ENCODE results near the gene GOSR1. TPM values are rescaled to one million over a fixed set of nuclear protein-coding genes. Genes with fewer than 3 reads are reported as not detected.
"Not testable (repeated sequence)": the region's sequence is repeated elsewhere in the genome, so short reads cannot be mapped to it uniquely, and the experiment has no call there.

Gene GOSR1
- total and polyA plus RNA-seq, 2 donors (not counting 3 experiments of a cell fraction or from before 2014, with no cell fraction given), result 13.8 to 41.0 TPM

GRCh38 chr17:30537667-30538066, 60.5 kb downstream of the GOSR1 start:
- POLR2A ChIA-PET; H3K9me1 ChIP-seq (replicated peaks; ENCODE audit: control insufficient read depth, extremely low read depth, insufficient read depth, low read length); dilution Hi-C loops (cut with MboI; ENCODE audit: extremely low pct_ligation_motif_present, low sequenced_read_pairs); H3K9me3 ChIP-seq (replicated peaks; ENCODE audit: control insufficient read depth, insufficient read depth, low read length); H2AFZ ChIP-seq (ENCODE audit: low read depth, low read length); BruUV-seq (replicated peaks); H3K79me2 ChIP-seq (ENCODE audit: control insufficient read depth, insufficient read depth, low read length); H3K4me2 ChIP-seq (ENCODE audit: insufficient read depth, low read length); H3K9ac ChIP-seq (replicated peaks; ENCODE audit: extremely low read depth, insufficient read depth, low read length); H3K27me3 ChIP-seq (ENCODE audit: control insufficient read depth in 2 of 2, insufficient read depth in 2 of 2, low read length in 2 of 2); H3K36me3 ChIP-seq (ENCODE audit: control insufficient read depth in 2 of 2, extremely low read depth in 1 of 2, insufficient read depth in 2 of 2, low read length in 2 of 2); H3K4me1 ChIP-seq (ENCODE audit: control insufficient read depth, extremely low read depth, insufficient read depth, low read length); H3K27ac ChIP-seq (ENCODE audit: insufficient read depth, low read depth, low read length); H3K4me3 ChIP-seq (replicated peaks in 1 of 3; ENCODE audit: insufficient read depth in 1 of 3, low read depth in 1 of 3, low read length in 3 of 3); FAIRE-seq; intact Hi-C loops (cut with micrococcal nuclease); DNase-seq (ENCODE audit: low read depth, low spot score); H4K20me1 ChIP-seq (replicated peaks; ENCODE audit: control insufficient read depth, extremely low read depth, insufficient read depth, low read length): not testable (repeated sequence)
- CTCF ChIA-PET, result interaction anchor here (2.2 kb wide), 1 partner anchor 12 kb away, joined by 5 read pairs; no protein-coding TSS in a partner anchor

- H3K9ac ChIP-seq (replicated peaks; ENCODE audit: extremely low read depth, insufficient read depth, low read length), result no peak overlapping the region
- H3K4me1 ChIP-seq (ENCODE audit: control insufficient read depth, extremely low read depth, insufficient read depth, low read length), result no peaks in the 10 kb centered on the region
- intact Hi-C loops (cut with micrococcal nuclease) (no loop called here), dilution Hi-C loops (cut with MboI; ENCODE audit: extremely low pct_ligation_motif_present, low sequenced_read_pairs) (no loop called here)
- ChIA-PET CTCF (interaction anchor here (0.8 to 1.1 kb wide), 2 partner anchors 14 to 15 kb away, joined by 3 to 4 read pairs; no protein-coding TSS in a partner anchor), POLR2A (no interaction called here)
- FAIRE-seq (no peak), DNase-seq (ENCODE audit: low read depth, low spot score) (no peak)
- TF ChIP-seq POLR2A (IDR thresholded peaks at IDR 0.05; ENCODE audit: low read depth, low read length) (no peak), JUN (IDR thresholded peaks at IDR 0.05; ENCODE audit: borderline replicate concordance, insufficient read depth, insufficient read length, low read depth) (no peak), CTCF (IDR thresholded peaks at IDR 0.05; ENCODE audit: extremely low read depth in 1 of 2, insufficient read depth in 1 of 2, low read depth in 1 of 2, low read length in 2 of 2) (no peak), POLR2AphosphoS5 (IDR thresholded peaks at IDR 0.05; ENCODE audit: insufficient read depth, low read depth, low read length) (no peak), GATA2 (IDR thresholded peaks at IDR 0.05; ENCODE audit: insufficient read depth, insufficient read length, low read depth, low read length) (no peak), MYC (IDR thresholded peaks at IDR 0.05; ENCODE audit: low read depth, low read length) (no peak), EZH2 (IDR thresholded peaks at IDR 0.05; ENCODE audit: borderline replicate concordance, low read depth, low read length, severe bottlenecking) (no peak), FOS (IDR thresholded peaks at IDR 0.05; ENCODE audit: borderline replicate concordance, insufficient read depth, low read length) (no peak), MAX (IDR thresholded peaks at IDR 0.05; ENCODE audit: insufficient read depth, insufficient read length) (no peak)
- no peak overlapping the region for H3K4me3 ChIP-seq (replicated peaks in 1 of 3; ENCODE audit: insufficient read depth in 1 of 3, low read depth in 1 of 3, low read length in 3 of 3)
- no peak overlapping the region for H2AFZ ChIP-seq (ENCODE audit: low read depth, low read length)
- H3K27ac ChIP-seq (ENCODE audit: insufficient read depth, low read depth, low read length), result no peak overlapping the region
- H3K4me2 ChIP-seq (ENCODE audit: insufficient read depth, low read length), result no peak overlapping the region
- no peaks in the 10 kb centered on the region for H3K79me2 ChIP-seq (ENCODE audit: control insufficient read depth, insufficient read depth, low read length)
- no peaks in the 10 kb centered on the region for H3K36me3 ChIP-seq (ENCODE audit: control insufficient read depth in 2 of 2, extremely low read depth in 1 of 2, insufficient read depth in 2 of 2, low read length in 2 of 2)
- no TSS peak for BruUV-seq (replicated peaks)
- no peaks in the 10 kb centered on the region for H4K20me1 ChIP-seq (replicated peaks; ENCODE audit: control insufficient read depth, extremely low read depth, insufficient read depth, low read length)
- no peaks in the 10 kb centered on the region for H3K9me1 ChIP-seq (replicated peaks; ENCODE audit: control insufficient read depth, extremely low read depth, insufficient read depth, low read length)
- no peaks in the 10 kb centered on the region for H3K9me3 ChIP-seq (replicated peaks; ENCODE audit: control insufficient read depth, insufficient read depth, low read length)
- H3K27me3 ChIP-seq (ENCODE audit: control insufficient read depth in 2 of 2, insufficient read depth in 2 of 2, low read length in 2 of 2), result peaks cover 0 to 3% of the 10 kb centered on the region in 2 experiments
Observed at GRCh38 chr17:30541802-30542201, 64.6 kb downstream of the GOSR1 start.
